DMS114 treated with DMSO at 0.1 percent for 48 hours (cell line): ENCODE measurements around the gene TYW3.
"Not testable (repeated sequence)": the region's sequence is repeated elsewhere in the genome, so short reads cannot be mapped to it uniquely, and the experiment has no call there.

Experiments used
- DNase-seq: peaks from one replicate; lab custom pipeline; 2025; ENCODE audit not compliant: unreplicated experiment; lab: John Stamatoyannopoulos, UW

The TYW3 gene

DNA sequence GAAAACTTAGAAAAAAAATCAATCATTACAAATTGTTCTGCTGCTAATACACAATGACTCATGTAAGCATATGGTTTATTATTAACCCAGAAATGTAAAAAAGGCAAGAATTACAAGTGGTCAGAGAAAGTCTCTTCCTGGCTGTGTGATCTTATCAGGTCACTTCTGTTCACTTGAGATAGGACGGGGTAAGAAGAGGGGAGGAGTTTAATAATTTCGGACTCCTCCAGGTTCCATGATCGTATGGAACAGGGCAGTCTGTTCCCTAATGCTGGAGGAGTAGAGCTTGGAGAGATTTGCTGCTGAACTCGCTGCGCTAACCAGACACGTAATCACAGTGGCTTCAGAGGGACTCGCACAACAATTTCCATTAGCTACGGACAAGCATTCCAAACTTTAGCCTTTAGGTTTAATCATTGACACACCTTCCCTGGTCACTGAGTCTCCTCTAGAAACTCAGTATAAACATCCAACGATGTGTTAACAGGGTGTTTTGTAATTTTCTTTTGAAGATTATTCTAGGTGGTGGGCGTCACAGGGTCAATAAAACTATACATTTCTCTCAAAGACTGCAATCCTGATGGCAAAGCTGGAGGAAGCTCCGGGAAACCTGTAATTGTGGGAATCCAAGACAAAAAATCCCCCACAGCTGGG, 1.4 kb upstream of the TYW3 start:
- DNase-seq, result no peak

DNA sequence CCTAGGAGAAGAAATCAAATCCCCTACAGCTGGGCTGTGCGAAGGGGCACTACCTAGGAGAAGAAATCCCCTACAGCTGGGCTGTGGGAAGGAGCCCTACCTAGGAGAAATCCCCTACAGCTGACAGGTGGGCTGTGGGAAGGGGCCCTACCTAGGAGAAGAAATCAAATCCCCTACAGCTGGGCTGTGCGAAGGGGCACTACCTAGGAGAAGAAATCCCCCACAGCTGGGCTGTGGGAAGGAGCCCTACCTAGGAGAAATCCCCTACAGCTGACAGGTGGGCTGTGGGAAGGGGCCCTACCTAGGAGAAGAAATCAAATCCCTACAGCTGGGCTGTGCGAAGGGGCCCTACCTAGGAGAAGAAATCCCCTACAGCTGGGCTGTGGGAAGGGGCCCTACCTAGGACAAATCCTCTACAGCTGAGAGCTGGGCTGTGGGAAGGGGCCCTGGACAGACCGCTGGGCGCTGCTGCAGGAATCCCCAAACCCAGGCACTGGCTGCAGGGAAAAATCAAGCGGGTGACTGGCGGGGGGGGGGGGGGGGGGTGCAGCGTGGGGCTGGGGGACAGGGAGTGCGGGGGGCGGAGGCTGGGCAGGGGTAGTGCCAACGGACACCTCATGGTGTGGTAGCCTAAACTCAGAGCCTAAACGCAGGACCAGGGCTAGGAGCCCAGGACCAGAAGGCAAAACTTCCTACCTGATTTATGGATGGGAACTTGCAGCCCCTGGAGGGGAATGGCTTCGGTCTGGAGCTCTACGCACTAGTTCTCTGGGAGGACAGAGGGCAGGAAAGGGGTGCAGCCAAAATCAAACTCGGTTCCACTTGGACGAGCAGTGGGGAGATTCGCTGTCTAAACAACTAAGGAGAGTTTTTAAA, 643 bp upstream of the TYW3 start:
- DNase-seq, result not testable (repeated sequence)

DNA sequence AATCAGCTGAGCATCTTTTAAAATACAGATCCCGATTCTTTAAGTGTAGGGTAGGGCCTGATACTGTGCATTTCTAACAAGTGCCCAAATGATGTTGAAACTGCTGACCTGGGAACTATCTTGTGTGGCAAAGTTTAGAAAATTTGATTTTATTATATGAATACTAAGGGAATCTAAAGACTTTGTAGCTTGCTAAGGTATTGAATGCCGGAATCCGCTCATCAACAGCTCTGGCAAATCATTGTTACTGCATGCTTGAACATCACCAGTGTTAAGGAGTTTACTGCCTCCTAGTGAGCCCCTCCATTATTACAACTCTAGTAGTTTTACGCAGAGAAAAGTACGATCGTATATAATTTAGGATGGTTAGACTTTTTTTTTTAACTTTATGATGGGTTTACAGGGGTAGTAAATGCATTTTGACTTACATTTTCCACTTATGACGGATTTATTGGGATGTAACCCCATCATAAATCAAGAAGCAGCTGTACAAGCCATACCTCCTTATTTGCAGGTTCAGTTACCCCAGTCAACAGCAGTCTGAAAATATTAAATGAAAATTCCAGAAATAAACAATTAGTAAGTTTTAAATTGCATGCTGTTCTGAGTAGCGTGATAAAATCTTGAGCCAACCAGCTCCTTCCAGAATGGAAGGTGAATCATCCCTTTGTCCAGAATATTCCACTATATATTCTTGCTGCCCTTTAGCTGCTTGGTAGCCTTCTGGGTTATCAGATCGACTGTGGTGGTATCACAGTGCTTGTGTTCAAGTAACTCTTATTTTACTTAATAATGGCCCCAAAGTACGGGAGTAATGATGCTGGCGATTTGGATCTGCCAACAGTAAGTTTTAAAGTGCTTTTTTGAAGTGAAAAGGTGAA, 892 bp downstream of the TYW3 start:
- peak; percentile 71 for DNase-seq

DNA sequence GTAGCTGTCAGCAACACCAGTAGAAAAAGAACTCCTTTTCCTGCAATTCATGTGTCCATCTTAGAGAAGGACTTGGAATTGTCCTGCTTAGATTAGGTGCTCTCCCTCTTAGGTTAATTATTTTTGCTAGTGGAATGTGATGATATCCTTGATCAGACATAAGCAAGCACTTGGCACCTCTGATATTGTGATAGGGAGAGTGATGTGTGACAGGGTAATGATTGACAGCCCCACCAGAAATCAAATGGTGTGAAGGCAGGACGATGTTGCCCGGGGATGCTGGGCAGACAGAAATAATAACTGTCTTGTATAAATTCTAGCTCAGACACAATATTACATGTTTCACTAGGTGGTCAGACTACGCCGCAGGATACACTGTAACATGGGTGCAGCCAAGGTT, 4.4 kb downstream of the TYW3 start:
- no peak for DNase-seq

DNA sequence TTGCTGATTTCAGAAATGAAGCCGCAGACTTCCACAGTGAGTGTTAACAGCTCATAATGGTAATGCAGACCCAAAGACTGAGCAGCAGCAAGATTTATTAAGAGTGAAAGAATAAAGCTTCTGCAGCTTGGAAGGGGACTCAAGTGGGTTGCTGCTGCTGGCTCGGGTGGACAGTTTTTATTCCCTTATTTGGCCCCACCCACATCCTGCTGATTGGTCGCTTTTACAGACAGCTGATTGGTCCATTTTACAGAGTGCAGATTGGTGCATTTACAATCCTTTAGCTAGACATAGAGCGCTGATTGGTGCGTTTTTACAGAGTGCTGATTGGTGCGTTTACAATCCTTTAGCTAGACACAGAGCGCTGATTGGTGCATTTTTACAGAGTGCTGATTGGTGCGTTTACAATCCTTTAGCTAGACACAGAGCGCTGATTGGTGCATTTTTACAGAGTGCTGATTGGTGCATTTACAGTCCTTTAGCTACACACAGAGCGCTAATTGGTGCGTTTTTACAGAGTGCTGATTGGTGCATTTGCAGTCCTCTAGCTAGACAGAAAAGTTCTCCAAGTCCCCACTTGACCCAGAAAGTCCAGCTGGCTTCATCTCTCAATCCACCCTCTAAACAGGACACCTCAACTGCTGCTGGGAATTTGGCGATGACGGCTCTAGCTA, 7.5 kb downstream of the TYW3 start:
- not testable (repeated sequence) for DNase-seq

DNA sequence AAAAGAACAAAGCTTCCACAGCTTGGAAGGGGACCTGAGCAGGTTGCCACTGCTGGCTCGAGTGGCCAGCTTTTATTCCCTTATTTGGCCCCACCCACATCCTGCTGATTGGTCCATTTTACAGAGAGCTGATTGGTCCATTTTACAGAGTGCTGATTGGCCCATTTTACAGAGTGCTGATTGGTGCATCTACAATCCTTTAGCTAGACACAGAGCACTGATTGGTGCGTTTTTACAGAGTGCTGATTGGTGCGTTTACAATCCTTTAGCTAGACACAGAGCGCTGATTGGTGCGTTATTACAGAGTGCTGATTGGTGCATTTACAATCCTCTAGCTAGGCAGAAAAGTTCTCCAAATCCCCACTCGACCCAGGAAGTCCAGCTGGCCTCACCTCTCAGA, 12.3 kb downstream of the TYW3 start:
- not testable (repeated sequence) for DNase-seq

DNA sequence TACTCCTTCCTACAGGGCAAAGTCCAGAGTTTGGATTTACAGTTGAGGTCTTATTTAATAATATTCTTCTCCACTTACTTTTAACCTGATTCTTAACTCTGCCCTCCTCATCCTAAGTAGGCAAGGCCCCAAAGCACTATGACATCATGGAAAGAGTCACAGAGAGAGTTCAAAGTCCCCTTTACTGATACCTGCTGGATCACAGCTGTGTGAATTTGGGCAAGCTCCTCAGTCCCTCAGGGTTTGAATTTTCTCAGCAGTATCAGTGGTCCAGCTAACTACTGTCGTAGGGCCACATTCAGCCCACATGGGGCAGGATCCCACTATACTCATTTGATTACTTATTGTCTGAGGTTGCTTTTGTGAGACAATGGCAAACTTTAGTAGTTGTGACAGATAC, 16.0 kb downstream of the TYW3 start:
- no peak for DNase-seq

DNA sequence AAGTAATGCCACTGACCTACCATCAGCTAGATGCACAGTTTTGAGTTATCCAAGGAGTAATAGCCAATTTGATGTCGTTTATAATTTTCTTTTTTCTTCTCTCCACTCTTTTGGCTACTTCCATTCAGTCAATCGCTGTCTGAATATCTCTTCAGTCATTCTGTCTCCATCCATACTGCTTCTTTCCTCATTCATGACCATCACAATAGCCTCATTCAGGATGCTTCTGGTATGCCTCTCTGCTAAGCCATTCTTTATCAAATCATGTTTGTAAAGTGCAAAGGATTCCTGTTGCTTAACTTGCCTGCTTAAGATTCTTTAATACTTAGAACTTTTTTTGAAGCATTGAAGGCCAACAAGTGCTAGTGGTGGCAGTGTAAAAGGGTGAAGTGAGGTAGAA, 20.2 kb downstream of the TYW3 start:
- no peak for DNase-seq

DNA sequence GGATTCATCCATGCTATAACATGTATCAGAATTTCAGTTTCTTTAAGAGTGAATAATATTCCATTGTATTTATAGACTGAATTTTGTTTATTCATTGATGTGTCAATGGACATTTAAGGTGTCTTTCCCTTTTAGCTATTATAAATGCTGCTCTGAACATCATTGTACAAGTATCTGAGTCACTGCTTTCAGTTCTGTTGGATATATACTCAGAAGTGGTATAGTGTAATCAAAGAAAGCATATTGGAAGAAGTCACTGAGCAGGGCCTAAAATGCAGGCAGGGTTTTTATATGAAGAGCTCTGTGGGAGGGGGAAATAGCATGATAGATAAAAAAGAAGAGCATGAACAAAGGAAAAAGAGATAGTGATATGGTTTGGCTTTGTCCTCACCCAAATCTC, 22.5 kb downstream of the TYW3 start:
- DNase-seq, result no peak

DNA sequence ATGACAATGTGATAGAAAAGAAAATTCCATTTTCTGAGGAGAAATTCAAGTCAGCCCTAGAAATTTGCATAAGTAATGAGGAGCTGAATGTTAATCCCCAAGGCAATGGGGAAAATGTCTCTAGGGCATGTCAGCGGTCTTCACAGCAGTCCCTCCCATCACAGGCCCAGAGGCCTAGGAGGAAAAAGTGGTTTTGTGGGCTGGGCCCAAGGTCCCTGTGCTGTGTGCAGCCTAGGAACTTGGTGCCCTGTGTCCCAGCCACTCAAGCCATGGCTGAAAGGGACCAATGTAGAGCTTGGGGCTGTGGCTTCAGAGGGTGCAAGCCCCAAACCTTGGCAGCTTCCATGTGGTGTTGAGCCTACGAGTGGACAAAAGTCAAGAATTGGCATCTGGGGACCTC, 23.7 kb downstream of the TYW3 start:
- DNase-seq, result not testable (repeated sequence)

DNA sequence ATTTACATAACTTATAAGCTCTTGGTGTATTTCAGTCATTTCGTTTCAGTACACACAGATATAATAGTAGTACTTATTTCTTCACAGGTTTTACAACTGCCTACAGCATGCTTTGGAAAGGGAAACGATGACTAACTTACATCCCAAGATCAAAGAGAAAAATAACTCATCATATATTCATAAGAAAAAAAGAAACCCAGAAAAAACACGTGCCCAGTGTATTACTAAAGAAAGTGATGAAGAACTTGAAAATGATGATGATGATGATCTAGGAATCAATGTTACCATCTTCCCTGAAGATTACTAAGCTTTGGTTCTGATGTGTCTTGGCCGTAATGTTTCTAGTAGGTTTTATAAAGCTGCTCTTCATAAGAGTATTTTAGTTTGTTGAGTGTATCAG, 30.9 kb downstream of the TYW3 start:
- no peak for DNase-seq

DNA sequence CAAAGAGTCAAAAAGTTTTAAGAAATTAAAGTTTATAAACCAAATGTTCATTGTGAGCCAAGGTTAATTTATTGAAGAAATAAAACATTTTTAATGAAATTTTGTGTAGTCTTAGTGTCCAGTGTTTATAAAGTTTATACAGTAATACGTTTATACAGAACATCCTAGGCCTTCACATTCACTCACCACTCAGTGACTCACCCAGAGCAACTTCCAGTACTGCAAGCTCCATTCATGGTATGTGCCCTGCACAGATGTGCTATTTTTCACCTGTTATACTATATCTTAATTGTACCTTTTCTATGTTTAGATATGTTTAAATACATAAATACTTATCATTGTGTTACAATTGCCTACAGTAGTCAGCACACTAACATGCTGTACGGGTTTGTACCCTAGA, 33.6 kb downstream of the TYW3 start:
- no peak for DNase-seq

DNA sequence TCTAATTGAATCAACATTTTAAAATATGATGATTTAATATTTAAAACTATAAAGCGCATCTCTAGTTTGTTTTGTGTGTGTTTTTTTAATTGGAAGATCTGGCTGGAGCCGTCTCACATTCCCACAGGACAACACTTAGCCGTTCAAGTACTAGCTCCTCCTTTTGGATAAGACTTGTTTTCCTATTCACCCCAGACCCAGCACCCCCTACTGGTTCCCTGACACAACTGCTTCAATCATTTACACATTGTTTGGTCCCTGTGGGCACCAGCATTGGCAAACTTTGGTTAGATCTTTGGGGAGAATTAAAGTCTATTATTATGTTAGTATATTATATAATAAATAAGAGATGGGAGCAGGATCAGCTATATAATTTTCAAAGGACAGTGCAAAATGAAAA, 34.5 kb downstream of the TYW3 start:
- no peak for DNase-seq

DNA sequence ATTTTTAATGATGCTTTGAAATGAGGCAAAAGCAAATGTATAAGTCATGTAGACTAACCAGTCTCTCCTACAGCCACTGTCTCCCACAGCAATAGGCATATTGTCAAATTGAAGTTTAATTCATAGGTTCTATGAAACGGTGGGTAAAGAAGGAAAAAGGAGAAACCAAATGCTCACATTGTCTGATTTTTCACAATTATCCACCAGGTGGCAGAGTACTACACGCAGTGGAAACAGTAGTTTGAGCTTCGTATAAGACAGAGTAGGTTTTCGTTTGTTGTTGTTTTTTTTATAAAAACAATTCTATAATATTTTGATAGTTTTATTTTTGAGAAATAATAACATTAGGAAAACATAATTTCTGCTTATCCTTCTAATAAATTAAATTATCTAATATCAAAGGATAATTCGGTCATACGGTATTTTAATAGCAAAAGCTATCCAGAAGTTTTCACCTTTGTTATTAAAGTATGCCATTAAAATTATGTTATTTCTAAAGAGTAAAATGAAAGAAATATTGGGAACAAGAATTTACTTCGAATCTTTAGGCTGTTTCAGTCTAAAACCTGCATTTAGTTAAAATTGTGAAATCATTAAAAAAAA, 39.1 kb downstream of the TYW3 start:
- DNase-seq, result peak; percentile 71

DNA sequence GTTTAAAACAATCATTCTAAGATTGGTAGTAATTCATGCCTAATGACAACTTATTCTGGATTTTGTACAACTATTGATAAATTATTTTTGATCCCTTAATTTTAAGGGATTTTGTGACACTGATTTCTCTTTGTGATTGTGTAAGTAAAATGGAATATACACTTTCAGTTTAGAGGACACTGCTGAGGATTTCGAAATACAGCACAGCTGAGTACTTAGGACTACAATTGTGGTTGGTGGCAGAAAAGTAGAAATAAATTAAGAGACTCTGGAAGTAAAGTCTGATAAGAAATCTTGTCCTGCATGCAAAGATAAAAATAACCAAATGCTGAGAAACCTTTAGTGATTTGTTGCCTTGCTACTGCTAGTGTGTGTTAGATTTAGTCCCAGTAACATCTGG, 40.0 kb downstream of the TYW3 start:
- DNase-seq, result no peak

DNA sequence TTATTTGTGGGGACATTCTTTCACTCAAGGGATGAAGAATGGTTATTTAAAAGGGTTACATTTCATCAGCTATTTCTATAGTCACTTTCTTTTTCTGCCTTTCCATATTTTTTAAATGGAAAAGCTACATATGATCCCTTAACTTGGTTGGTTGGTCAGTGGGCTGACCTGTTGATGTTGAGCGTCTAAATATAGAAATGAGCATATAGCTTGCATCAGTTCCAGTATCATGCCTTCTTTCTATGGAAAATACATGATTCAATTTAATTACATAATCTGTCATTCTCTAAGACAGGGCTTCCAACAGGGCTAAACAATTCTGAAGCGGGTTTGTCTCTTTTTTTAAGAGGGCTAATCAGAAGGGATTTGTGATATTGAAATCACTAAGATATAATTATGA, 40.6 kb downstream of the TYW3 start:
- no peak for DNase-seq

DNA sequence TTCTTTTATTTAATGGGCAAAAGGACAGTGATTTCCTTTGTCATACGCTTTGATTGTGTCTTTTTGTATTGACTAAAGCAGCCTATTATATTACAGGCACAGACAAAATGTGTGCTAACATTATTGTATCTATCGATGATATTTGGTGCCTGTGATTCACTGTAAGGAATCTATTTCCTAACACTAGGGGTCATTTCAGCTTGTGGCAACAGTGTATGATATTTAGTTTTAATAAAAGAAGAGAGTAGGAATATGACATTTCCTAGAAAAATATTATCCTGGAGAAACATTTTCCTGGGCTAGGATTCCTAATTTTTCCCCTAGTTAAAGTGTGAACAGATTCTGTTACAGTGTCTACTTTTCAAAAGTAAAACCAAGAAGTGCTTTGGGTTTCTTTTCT, 42.8 kb downstream of the TYW3 start:
- DNase-seq, result no peak

DNA sequence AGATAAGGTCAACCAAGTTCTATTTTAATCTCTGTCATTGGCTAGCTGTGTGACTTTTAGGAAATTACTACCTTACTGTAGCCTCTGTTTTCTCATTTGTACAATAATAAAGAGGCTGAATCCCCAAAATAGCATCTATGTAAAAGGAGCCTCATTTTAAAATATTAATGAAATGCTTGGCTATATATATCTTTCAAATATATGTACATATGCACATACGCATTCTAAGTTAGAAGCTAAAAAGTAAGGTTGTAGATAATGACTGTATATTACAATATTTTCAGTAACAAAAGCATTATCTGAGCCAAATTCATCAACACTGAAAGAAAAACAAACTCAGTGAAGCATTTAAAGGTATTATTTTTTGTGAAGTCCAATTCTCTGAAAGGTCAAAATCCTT, 44.6 kb downstream of the TYW3 start:
- no peak for DNase-seq

DNA sequence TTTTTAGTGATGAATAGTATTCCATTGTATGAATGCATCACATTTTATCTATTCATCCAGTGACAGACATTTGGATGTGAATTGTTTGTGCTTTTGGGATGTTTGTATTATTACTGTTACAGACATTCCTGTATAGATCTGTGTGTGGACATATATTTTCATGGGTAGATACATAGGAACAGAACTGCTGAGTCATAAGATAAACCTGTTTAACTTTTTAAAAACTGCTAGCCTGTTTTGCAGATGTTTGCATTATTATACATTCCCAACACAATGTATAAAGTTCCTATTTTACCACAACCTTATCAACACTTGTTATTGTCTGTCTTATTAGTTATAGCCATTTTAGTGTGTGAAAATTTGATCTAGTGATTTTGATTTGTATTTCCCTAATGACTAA, 46.8 kb downstream of the TYW3 start:
- no peak for DNase-seq

DNA sequence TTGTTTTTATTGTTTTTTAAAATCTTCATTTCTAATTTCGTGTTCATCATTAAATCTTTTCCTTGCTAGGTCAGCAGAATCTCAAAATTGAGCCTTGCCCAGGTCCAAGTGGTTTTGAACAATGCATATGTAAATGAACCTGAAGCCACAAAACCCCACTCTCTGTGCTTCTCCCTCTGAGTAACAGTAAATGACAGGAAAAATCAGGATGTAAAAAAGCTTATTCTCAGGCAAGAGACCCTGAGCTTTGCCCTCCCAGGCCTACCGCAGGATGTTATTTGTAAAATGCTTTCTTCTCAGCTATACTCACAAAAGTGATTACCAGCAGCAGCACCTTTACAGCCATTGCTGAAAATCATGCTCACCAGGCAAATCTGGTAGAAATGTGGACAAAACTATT, 47.6 kb downstream of the TYW3 start:
- no peak for DNase-seq

DNA sequence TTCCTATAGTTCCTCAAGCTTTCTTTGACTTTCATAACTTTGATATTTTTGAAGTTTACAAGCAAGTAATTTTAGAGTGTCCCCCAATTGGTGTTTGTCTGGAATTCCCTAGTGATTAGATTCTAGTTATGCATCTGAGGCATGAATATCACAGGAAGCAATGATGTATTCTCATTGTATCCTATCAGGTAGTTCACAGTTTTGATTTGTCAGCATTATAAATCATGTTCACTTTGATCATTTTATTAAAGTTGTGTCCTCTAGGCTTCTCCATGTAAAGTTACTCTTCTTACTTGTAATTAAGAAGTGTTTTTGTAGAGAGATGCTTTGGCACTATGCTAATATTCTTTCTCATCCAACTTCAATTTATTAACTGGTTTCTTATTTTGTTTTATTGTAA, 53.0 kb downstream of the TYW3 start:
- no peak for DNase-seq
